HepG2 (cell line): ENCODE results near the gene RBCK1. TPM values are rescaled to one million over a fixed set of nuclear protein-coding genes. Genes with fewer than 3 reads are reported as not detected.

Experiments used
- BORCS8-MEF2B ChIP-seq: sonication (generic); formaldehyde crosslinking; IDR thresholded peaks from 2 replicates; pipeline ENCODE4 v1.8.0; 2022; ENCODE audit warnings: mild to moderate bottlenecking, missing genetic modification reagents
- HNRNPH1 ChIP-seq: fragments of 200-400 bp; formaldehyde crosslinking; optimal IDR thresholded peaks from 2 replicates; pipeline ENCODE3; 2017; ENCODE audit warnings: mild to moderate bottlenecking, low read depth, low read length
- HOXA5 ChIP-seq: sonication (generic); formaldehyde crosslinking; IDR thresholded peaks from 2 replicates; pipeline ENCODE4 v1.4.0; 2020; ENCODE audit warnings: missing genetic modification reagents
- MEF2D ChIP-seq: sonication (generic); formaldehyde crosslinking; IDR thresholded peaks from 2 replicates; pipeline ENCODE4 v1.5.1; 2020; ENCODE audit warnings: mild to moderate bottlenecking, missing genetic modification reagents
- MLX ChIP-seq: IDR thresholded peaks from 2 replicates; pipeline ENCODE4 v1.6.1; 2016
- MYPOP ChIP-seq: sonication (generic); formaldehyde crosslinking; IDR thresholded peaks from 2 replicates; pipeline ENCODE4 v1.8.1; 2023; ENCODE audit warnings: mild to moderate bottlenecking, moderate library complexity, missing genetic modification reagents
- NR2F2 ChIP-seq: IDR thresholded peaks from 2 replicates; pipeline ENCODE4 v1.6.1; 2012; ENCODE audit warnings: low read depth, inconsistent platforms, borderline replicate concordance
- PBX3 ChIP-seq: sonication (generic); formaldehyde crosslinking; IDR thresholded peaks from 2 replicates; pipeline ENCODE4 v1.8.1; 2023; ENCODE audit warnings: missing genetic modification reagents, inconsistent platforms, borderline replicate concordance
- REST ChIP-seq, 2 experiments: IDR thresholded peaks; 2 replicates each; pipeline ENCODE4 v1.6.1; 2011 to 2012; ENCODE audit warnings: low read length in 2 of 2, borderline replicate concordance in 1 of 2, low read depth in 1 of 2, mild to moderate bottlenecking in 1 of 2, moderate library complexity in 1 of 2
- TCF7 ChIP-seq: sonication (generic); IDR thresholded peaks from 2 replicates; pipeline ENCODE4 v1.6.1; 2016; ENCODE audit warnings: antibody characterized with exemption, low read depth
- TGIF2 ChIP-seq: IDR thresholded peaks from 2 replicates; pipeline ENCODE4 v1.6.1; 2016; ENCODE audit warnings: control low read depth, missing compliant biosample characterization
- ZBTB21 ChIP-seq: sonication (generic); formaldehyde crosslinking; IDR thresholded peaks from 2 replicates; pipeline ENCODE4 v1.4.0; 2020; ENCODE audit warnings: missing genetic modification reagents
- ZFAT ChIP-seq: sonication (generic); formaldehyde crosslinking; conservative IDR thresholded peaks from 2 replicates; pipeline ENCODE4 v1.8.1; 2023; ENCODE audit warnings: missing genetic modification reagents, inconsistent platforms
- ZNF256 ChIP-seq: sonication (generic); formaldehyde crosslinking; conservative IDR thresholded peaks from 2 replicates; pipeline ENCODE4 v1.4.0; 2020; ENCODE audit warnings: missing genetic modification reagents
- ZNF501 ChIP-seq: sonication (generic); formaldehyde crosslinking; IDR thresholded peaks from 2 replicates; pipeline ENCODE4 v1.5.1; 2020; ENCODE audit warnings: mild to moderate bottlenecking, moderate library complexity, missing genetic modification reagents
- ZXDC ChIP-seq: sonication (generic); formaldehyde crosslinking; IDR thresholded peaks from 2 replicates; pipeline ENCODE4 v1.5.0; 2020; ENCODE audit warnings: mild to moderate bottlenecking, missing genetic modification reagents
- polyA plus RNA-seq, 8 experiments: library from polyadenylated mRNA; depleted of rRNA in 3 of 8; stranded (reverse) in 7 of 8; unstranded in 1 of 8; fragments of >200 nt; fragmentation: Illumina TruSeq in 4 of 8; extraction: Trizol in 4 of 8; gene quantifications; 2 replicates each; pipeline versions ENCODE4 v1.2.1 to v1.2.3, GENCODE V29; 2011 to 2016; ENCODE audit warnings: low read depth in 4 of 8, missing spikeins in 1 of 8, mixed read lengths in 1 of 8; ENCODE audit not compliant: insufficient read depth in 1 of 8
- total RNA-seq, 5 experiments: library from RNA; depleted of rRNA; stranded (reverse); fragments of >200 nt; fragmentation: Illumina TruSeq; extraction: Trizol; gene quantifications; 2 replicates each; pipeline ENCODE4 v1.2.3, GENCODE V29; 2016; ENCODE audit warnings: low read depth in 1 of 5

Gene RBCK1
- total and polyA plus RNA-seq, 2 of the 13 experiments (the other 11 are each of a cell fraction or from before 2014, with no cell fraction given) = 149 to 215 TPM

GRCh38 chr20:380763-381580 is 27.1 kb upstream of the RBCK1 start (continued):
- TF ChIP-seq MEF2D (CRISPR knock-in tag) (no peak), ZXDC (CRISPR knock-in tag) (0 out of 2 replicates have a peak, but pooled peaks have one; percentile 43), REST (IDR thresholded peaks at IDR 0.05; ENCODE audit: borderline replicate concordance in 1 of 2, low read depth in 1 of 2, low read length in 2 of 2) (no peak), PBX3 (CRISPR knock-in tag) (0 out of 2 replicates have a peak, but pooled peaks have one; percentile 46), MYPOP (CRISPR knock-in tag) (peak; percentile 90), HNRNPH1 (no peak), TCF7 (no peak), ZNF501 (peak; percentile 80; the same call in 1 of the 2 replicates), MLX (CRISPR knock-in tag) (peak; percentile 67), ZBTB21 (peak; percentile 27; the same call in 1 of the 2 replicates), HOXA5 (CRISPR knock-in tag) (peak; percentile 97), ZNF256 (CRISPR knock-in tag) (peak; percentile 67; the same call in 1 of the 2 replicates), BORCS8-MEF2B (CRISPR knock-in tag) (peak; percentile 87), NR2F2 (0 out of 2 replicates have a peak, but pooled peaks have one; percentile 29), TGIF2 (peak; percentile 36; the same call in 1 of the 2 replicates), ZFAT (CRISPR knock-in tag) (peak; percentile 88)
